Psoas muscle (tissue), 8 donors: ENCODE measurements around the gene ABCG1. TPM values are rescaled to one million over a fixed set of nuclear protein-coding genes. Genes with fewer than 3 reads are reported as not detected.
A peak's percentile ranks its signal among the peaks of the same experiment; 100 is the strongest.

Experiments used
- ATAC-seq, 4 donors: fragments of 200-7000 bp; cut with Tn5 transposase; one replicate each; pipeline ENCODE4 v1.9.1; 2020; ENCODE audit warnings: moderate library complexity in 3 of 4, mild to moderate bottlenecking in 2 of 4
- DNase-seq, 2 donors: peaks; one replicate each; pipeline ENCODE4 v3.0.0-alpha.2; 2020
- H3K27ac ChIP-seq: fragments of 200-600 bp; one replicate; pipeline ENCODE4 v1.8.0; 2022
- H3K27me3 ChIP-seq, 3 donors: fragments of 200-600 bp in 1 of 3; one replicate each; pipeline versions ENCODE4 v1.6.1 to v1.8.0; 2013 to 2022; ENCODE audit warnings: low read length in 2 of 3, mild to moderate bottlenecking in 2 of 3, moderate library complexity in 1 of 3; ENCODE audit not compliant: insufficient read depth in 3 of 3
- H3K36me3 ChIP-seq, 2 donors: fragments of 200-600 bp in 1 of 2; one replicate each; pipeline versions ENCODE4 v1.6.1 to v1.8.0; 2013 to 2022; ENCODE audit warnings: low read depth in 1 of 2, mild to moderate bottlenecking in 1 of 2, moderate library complexity in 1 of 2; ENCODE audit not compliant: insufficient read depth in 1 of 2
- H3K4me1 ChIP-seq: fragments of 200-600 bp; one replicate; pipeline ENCODE4 v1.8.0; 2022
- H3K4me3 ChIP-seq: fragments of 200-600 bp; one replicate; pipeline ENCODE4 v1.8.0; 2022; ENCODE audit warnings: mild to moderate bottlenecking
- H3K9me3 ChIP-seq: fragments of 200-600 bp; one replicate; pipeline ENCODE4 v1.8.0; 2022
- WGBS, 3 donors: extraction: QIAGEN DNeasy Blood & Tissue Kit; methylation state at CpG; one replicate each; pipeline versions ENCODE4 v1.1.6 to v1.1.7; 2013; 5-methylcytosine and 5-hydroxymethylcytosine counted together
- intact Hi-C, 2 donors: fragments of 100-400 bp; cut with DNase I; formaldehyde crosslinking; loops; one replicate each; pipeline versions ENCODE4 v1.11.0 to v1.14.2; 2022
- polyA plus RNA-seq, 3 donors: library from polyadenylated mRNA; stranded (reverse); fragments of 200-250 nt; gene quantifications; one replicate each; pipeline ENCODE4 v1.2.3, GENCODE V29; 2013
- total RNA-seq, 4 donors: library from RNA; stranded (reverse); fragmentation: NEBNext Ultra II Directional in 2 of 4; extraction: Animal tissue kit (Norgen Biotek cat#: 25700) in 2 of 4; gene quantifications; one replicate each; pipeline versions ENCODE4 v1.2.1 to v1.2.4, GENCODE V29; 2021 to 2023
- TF ChIP-seq, protein P1 (sequence below): fragments of 200-600 bp; IDR thresholded peaks from one replicate; pipeline ENCODE4 v1.8.0; 2022; ENCODE audit warnings: antibody characterized with exemption
- donor health status: healthy with polysubstance abuse.
- donor health status: DM: no; HTN: no; CAD: no; lungs with moderate emphysema.
- donor health status: Bipolar disorder and iron deficiency.
- donor health status: healthy.
- donor health status: DM: yes; HTN: yes; CAD: no.
- donor health status: DM: no; HTN: no; CAD: no.
- donor health status: DM: no; HTN: no; CAD: no.
- donor health status: DM: yes; HTN: yes; CAD: no.

ABCG1 gene
- total and polyA plus RNA-seq, 7 donors, result 2.9 to 35.8 (median 4.4) TPM

DNA sequence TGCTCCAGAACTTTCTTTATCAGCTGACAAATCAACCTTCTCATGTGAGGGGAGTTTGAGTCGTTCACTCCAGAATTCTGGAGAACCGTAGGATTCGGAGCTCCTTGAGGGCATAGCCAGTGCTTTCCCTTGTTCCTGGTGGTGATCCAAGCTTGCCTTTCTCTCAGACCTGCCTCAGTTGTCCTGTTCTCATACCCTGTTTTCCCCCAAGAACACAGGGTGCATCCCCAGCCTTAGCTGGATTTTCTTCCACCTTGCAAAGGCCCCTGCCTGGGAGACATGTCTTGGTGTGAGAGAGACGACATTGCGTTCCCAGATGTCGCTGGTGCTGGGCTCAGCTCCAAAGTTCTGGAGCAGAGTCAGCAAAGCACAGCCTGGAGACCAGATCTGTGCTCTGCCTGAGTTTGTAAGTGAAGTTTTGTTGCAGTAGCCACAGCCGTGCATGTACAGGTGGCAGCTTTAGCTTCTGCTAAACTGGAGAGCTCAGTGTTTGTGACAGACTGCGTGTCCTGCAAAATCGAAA lies 40.0 kb downstream of the ABCG1 start:
- intact Hi-C loops, result loop anchor here (2.0 to 5.0 kb wide), 3 partner anchors 97 to 112 kb away; no protein-coding TSS in a partner anchor
- Histone ChIP-seq H3K4me3 (no peak overlapping the region), H3K36me3 (no peaks in the 10 kb centered on the region), H3K27me3 (no peaks in the 10 kb centered on the region), H3K4me1 (peaks cover 20% of the 10 kb centered on the region), H3K9me3 (no peaks in the 10 kb centered on the region), H3K27ac (no peak overlapping the region)
- DNase-seq (peak in 1 of 2 donors; percentile 62), ATAC-seq (peak in 3 of 4 donors; percentile 39 to 70 (median 59))
- WGBS, 3 donors, result 39 to 50% (median 41%) methylated on average over 9 of the region's 9 CpGs
- TF ChIP-seq, protein P1, sequence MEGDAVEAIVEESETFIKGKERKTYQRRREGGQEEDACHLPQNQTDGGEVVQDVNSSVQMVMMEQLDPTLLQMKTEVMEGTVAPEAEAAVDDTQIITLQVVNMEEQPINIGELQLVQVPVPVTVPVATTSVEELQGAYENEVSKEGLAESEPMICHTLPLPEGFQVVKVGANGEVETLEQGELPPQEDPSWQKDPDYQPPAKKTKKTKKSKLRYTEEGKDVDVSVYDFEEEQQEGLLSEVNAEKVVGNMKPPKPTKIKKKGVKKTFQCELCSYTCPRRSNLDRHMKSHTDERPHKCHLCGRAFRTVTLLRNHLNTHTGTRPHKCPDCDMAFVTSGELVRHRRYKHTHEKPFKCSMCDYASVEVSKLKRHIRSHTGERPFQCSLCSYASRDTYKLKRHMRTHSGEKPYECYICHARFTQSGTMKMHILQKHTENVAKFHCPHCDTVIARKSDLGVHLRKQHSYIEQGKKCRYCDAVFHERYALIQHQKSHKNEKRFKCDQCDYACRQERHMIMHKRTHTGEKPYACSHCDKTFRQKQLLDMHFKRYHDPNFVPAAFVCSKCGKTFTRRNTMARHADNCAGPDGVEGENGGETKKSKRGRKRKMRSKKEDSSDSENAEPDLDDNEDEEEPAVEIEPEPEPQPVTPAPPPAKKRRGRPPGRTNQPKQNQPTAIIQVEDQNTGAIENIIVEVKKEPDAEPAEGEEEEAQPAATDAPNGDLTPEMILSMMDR, result no peak

DNA sequence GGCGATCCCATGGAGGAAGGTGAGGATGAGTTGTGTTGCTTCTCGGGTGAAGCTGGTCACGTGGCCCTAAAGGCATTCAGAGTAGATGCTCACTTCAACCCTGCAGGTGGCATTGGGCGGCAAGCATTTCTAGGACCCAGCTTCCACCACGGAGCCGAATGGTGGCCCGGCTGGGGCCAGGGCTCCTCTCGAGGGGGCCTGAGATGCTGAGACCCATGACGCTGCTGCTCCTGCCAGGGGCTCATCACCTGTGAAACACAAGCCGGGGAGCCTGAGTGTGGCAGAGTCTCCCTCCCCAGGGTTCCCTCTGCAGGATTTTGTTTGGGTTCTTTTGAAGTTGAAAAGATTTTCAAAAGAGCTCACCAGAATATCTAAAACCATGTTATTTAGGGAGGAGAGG lies 41.2 kb downstream of the ABCG1 start:
- ATAC-seq (no peak), DNase-seq (peak in 1 of 2 donors; percentile 12)
- Histone ChIP-seq H3K4me3 (no peak overlapping the region), H3K36me3 (no peaks in the 10 kb centered on the region), H3K4me1 (peaks cover 20% of the 10 kb centered on the region), H3K9me3 (no peaks in the 10 kb centered on the region), H3K27me3 (no peaks in the 10 kb centered on the region), H3K27ac (no peak overlapping the region)
- TF ChIP-seq, protein P1, result no peak
- intact Hi-C loops, result no loop called here
- 95 to 96% (median 95%) methylated on average over 10 of the region's 10 CpGs for WGBS, 3 donors

DNA sequence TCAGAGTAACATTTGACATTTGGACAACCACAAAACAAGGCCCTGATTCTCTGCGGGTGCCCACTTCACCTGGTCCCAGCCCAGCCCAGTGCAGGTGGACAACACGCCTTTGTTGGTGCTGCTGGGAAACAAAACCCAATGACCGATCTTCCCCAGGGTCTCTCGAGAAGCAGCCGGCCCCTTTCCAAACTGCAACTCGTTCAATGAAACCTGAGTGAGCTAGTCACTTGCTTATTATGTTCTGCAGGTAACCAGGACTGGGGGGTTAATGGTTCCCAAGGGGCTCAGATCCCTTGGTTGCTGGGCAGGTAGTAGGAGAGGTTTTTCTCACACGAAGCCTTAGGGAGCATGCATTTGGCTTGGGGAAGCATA lies 42.9 kb downstream of the ABCG1 start:
- no peaks in the 10 kb centered on the region for H3K27me3 ChIP-seq
- peaks cover 20% of the 10 kb centered on the region for H3K4me1 ChIP-seq
- no peaks in the 10 kb centered on the region for H3K36me3 ChIP-seq
- intact Hi-C loops, result no loop called here
- WGBS, 3 donors, result 89 to 94% (median 92%) methylated on average over 7 of the region's 7 CpGs
- ATAC-seq (no peak), DNase-seq (no peak)
- TF ChIP-seq, protein P1, result no peak
- H3K9me3 ChIP-seq, result no peaks in the 10 kb centered on the region
- H3K27ac ChIP-seq, result no peak overlapping the region
- H3K4me3 ChIP-seq, result no peak overlapping the region

DNA sequence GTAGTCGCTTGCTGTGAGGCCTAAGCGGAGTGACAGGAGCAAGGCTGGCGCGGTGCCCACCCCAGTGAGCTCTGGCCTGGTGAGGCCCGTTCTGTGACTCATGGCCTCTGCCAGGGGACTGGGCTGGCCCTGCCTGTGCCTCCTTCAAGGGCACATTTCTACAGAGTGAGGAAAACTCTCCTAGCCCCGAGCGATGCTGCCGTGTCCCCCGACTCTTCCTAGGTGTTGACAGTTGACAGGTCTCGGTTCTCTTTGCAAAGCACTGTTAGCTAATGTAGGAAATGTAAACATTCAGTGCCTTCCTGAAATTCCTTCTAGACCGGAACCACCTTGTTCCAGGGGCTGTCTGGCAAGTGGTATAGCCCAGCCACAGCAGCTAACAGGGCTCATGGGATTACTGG lies 43.9 kb downstream of the ABCG1 start:
- intact Hi-C loops, result no loop called here
- no peaks in the 10 kb centered on the region for H3K36me3 ChIP-seq
- no peak overlapping the region for H3K4me3 ChIP-seq
- no peaks in the 10 kb centered on the region for H3K27me3 ChIP-seq
- H3K9me3 ChIP-seq, result no peaks in the 10 kb centered on the region
- TF ChIP-seq, protein P1, result no peak
- 48 to 61% (median 49%) methylated on average over 11 of the region's 11 CpGs for WGBS, 3 donors
- H3K4me1 ChIP-seq, result peaks cover 20% of the 10 kb centered on the region
- peak; percentile 83 to 88 for DNase-seq
- peak overlapping the region; percentile 69 for H3K27ac ChIP-seq
- peak; percentile 78 to 83 (median 80) for ATAC-seq

DNA sequence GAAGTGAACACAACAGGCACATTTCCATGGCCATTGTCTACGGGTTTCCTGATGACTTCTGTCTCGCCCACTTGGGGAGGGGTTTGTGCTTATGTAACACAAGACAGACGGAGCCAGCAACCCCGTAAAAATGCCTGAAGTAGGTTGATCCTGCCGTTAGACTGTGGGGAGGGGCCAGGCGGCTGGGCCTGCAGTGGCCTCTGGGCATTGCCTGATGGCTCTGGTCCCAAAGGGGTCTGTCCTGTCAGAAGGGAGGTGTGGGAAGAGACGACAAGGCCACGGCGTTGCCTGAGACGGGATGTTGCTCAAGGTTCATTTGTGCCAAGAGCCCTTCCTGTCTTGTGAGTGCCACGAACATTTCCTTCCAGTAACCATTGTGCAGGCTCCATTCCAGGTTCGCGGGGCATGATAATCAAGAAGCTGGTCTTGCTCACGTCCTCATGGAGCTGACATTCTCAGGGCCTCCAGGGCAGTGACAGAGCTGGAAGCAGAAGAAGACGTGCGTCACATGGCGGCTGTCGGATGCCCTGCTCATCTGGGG lies 44.7 kb downstream of the ABCG1 start:
- no peaks in the 10 kb centered on the region for H3K27me3 ChIP-seq
- TF ChIP-seq, protein P1, result no peak
- intact Hi-C loops, result no loop called here
- ATAC-seq, result peak in 3 of 4 donors; percentile 11 to 49 (median 47)
- peak overlapping the region; percentile 69 for H3K27ac ChIP-seq
- H3K4me1 ChIP-seq, result peaks cover 18% of the 10 kb centered on the region
- WGBS, 3 donors, result 64 to 69% (median 64%) methylated on average over 18 of the region's 18 CpGs
- no peaks in the 10 kb centered on the region for H3K9me3 ChIP-seq
- DNase-seq, result peak; percentile 56 to 64
- no peaks in the 10 kb centered on the region for H3K36me3 ChIP-seq
- H3K4me3 ChIP-seq, result no peak overlapping the region
